Measurements from ENCODE around the gene OR2L13.

- TF ChIP-seq YY1 (IDR thresholded peaks at IDR 0.05; ENCODE audit: insufficient read depth, insufficient read length) (no peak), SUZ12 (IDR thresholded peaks at IDR 0.05; ENCODE audit: extremely low read depth, insufficient read depth, insufficient read length) (no peak), ZNF274 (IDR thresholded peaks at IDR 0.05; ENCODE audit: low read depth, low read length) (no peak)
These were observed 48.3 kb downstream of the OR2L13 start for GRCh38 chr1:248143311-248143710.

All from NT2/D1 (cell line).